Breast epithelium (tissue), 3 donors: ENCODE measurements around the gene PYGB.

Experiments
- CTCF ChIP-seq, 3 donors: fragments of 450-650 bp; IDR thresholded peaks; one replicate each; pipeline ENCODE4 v1.5.1; 2016 to 2017; ENCODE audit warnings: antibody characterized with exemption in 3 of 3, mild to moderate bottlenecking in 3 of 3, moderate library complexity in 3 of 3
- POLR2A ChIP-seq: fragments of 450-650 bp; IDR thresholded peaks from one replicate; pipeline ENCODE4 v1.6.1; 2016; ENCODE audit warnings: antibody characterized with exemption, mild to moderate bottlenecking, moderate library complexity
- POLR2AphosphoS5 ChIP-seq, 3 donors: sonication (generic); formaldehyde crosslinking; IDR thresholded peaks; one replicate each; pipeline ENCODE4 v1.6.1; 2017; ENCODE audit warnings: antibody characterized with exemption in 3 of 3

- TF ChIP-seq POLR2AphosphoS5 (IDR thresholded peaks at IDR 0.05) (no peak), CTCF (IDR thresholded peaks at IDR 0.05) (no peak), POLR2A (no peak)
These were observed 59.4 kb downstream of the PYGB start for GRCh38 chr20:25306991-25307903.
